NCI-H1417 (cell line): ENCODE data around the gene CRMP1.

ENCODE experiments used
- DNase-seq, 3 experiments: peaks; one replicate each; lab custom pipeline; 2025; lab: John Stamatoyannopoulos, UW

CRMP1 gene

GRCh38 chr4:5888222-5889001, 4.5 kb downstream of the CRMP1 start:
- DNase-seq: peak; percentile 74 to 86 (median 82)

- DNase-seq: peak; percentile 75 to 84 (median 78)
Measured at GRCh38 chr4:5887361-5888221, 5.3 kb downstream of the CRMP1 start.

GRCh38 chr4:5887011-5887360, 5.9 kb downstream of the CRMP1 start:
- DNase-seq: no peak

- peak in 1 of 3 experiments; percentile 92 for DNase-seq
Measured at GRCh38 chr4:5885733-5886132, 7.2 kb downstream of the CRMP1 start.

- DNase-seq: peak in 2 of 3 experiments; percentile 34 to 93
Measured at GRCh38 chr4:5884796-5885195, 8.1 kb downstream of the CRMP1 start.

GRCh38 chr4:5883916-5884315, 9.0 kb downstream of the CRMP1 start:
- no peak for DNase-seq

GRCh38 chr4:5882947-5883346, 9.9 kb downstream of the CRMP1 start:
- no peak for DNase-seq

GRCh38 chr4:5881340-5881739, 11.5 kb downstream of the CRMP1 start:
- DNase-seq: no peak

- DNase-seq: peak; percentile 12 to 77 (median 35)
Measured at GRCh38 chr4:5878359-5878758, 14.5 kb downstream of the CRMP1 start.

- DNase-seq: no peak
Measured at GRCh38 chr4:5877392-5877791, 15.5 kb downstream of the CRMP1 start.

- DNase-seq: peak in 2 of 3 experiments; percentile 11 to 34
Measured at GRCh38 chr4:5874811-5875449, 18.0 kb downstream of the CRMP1 start.

GRCh38 chr4:5870701-5871100, 22.2 kb downstream of the CRMP1 start:
- no peak for DNase-seq

- no peak for DNase-seq
Measured at GRCh38 chr4:5869966-5870619, 22.8 kb downstream of the CRMP1 start.

- DNase-seq: no peak
Measured at GRCh38 chr4:5867866-5868265, 25.0 kb downstream of the CRMP1 start.

GRCh38 chr4:5866841-5867813, 25.8 kb downstream of the CRMP1 start:
- no peak for DNase-seq

- DNase-seq: no peak
Measured at GRCh38 chr4:5865896-5866599, 26.8 kb downstream of the CRMP1 start.

GRCh38 chr4:5863461-5864113, 29.3 kb downstream of the CRMP1 start:
- DNase-seq: peak in 1 of 3 experiments; percentile 42

- DNase-seq: no peak
Measured at GRCh38 chr4:5858020-5858769, 34.7 kb downstream of the CRMP1 start.

- DNase-seq: no peak
Measured at GRCh38 chr4:5857199-5857598, 35.7 kb downstream of the CRMP1 start.
